HFFc6 (cell line): ENCODE data around the gene ABHD16B. TPM values are rescaled to one million over a fixed set of nuclear protein-coding genes. Genes with fewer than 3 reads are reported as not detected.

Experiments used
- DNase-seq: peaks from one replicate; pipeline ENCODE4 v3.0.0-alpha.2; 2018
- H3K27ac Mint-ChIP-seq: 2 replicates; pipeline ENCODE4 v1.8.0; 2020; ENCODE audit warnings: mild to moderate bottlenecking, mixed read lengths
- H3K27me3 Mint-ChIP-seq: 2 replicates; pipeline ENCODE4 v1.8.0; 2021; ENCODE audit warnings: mild to moderate bottlenecking, moderate library complexity, mixed read lengths; ENCODE audit not compliant: insufficient read depth
- H3K36me3 Mint-ChIP-seq: 2 replicates; pipeline ENCODE4 v1.8.0; 2021; ENCODE audit warnings: low read depth, mixed read lengths
- H3K4me1 Mint-ChIP-seq: 2 replicates; pipeline ENCODE4 v1.8.0; 2020; ENCODE audit warnings: low read depth, mixed read lengths
- H3K4me3 Mint-ChIP-seq: 2 replicates; pipeline ENCODE4 v1.8.0; 2020; ENCODE audit warnings: mild to moderate bottlenecking, moderate library complexity, mixed read lengths
- H3K9me3 Mint-ChIP-seq: 2 replicates; pipeline ENCODE4 v1.8.0; 2020; ENCODE audit warnings: mild to moderate bottlenecking, mixed read lengths
- total RNA-seq, 6 experiments: library from RNA; stranded (reverse); fragmentation: NEBNext Ultra II Directional; extraction: Animal tissue kit (Norgen Biotek cat#: 25700); gene quantifications; 2 replicates in 1 of 6; 3 replicates in 5 of 6; pipeline ENCODE4 v1.2.3, GENCODE V29; 2021
- TF ChIP-seq, protein P1 (sequence below): fragments of 200-600 bp; sonication (generic); IDR thresholded peaks from 2 replicates; pipeline ENCODE4 v1.5.0; 2021; ENCODE audit warnings: antibody characterized with exemption, mild to moderate bottlenecking

The ABHD16B gene
- total RNA-seq, 6 experiments from 2014 or later = not detected

DNA sequence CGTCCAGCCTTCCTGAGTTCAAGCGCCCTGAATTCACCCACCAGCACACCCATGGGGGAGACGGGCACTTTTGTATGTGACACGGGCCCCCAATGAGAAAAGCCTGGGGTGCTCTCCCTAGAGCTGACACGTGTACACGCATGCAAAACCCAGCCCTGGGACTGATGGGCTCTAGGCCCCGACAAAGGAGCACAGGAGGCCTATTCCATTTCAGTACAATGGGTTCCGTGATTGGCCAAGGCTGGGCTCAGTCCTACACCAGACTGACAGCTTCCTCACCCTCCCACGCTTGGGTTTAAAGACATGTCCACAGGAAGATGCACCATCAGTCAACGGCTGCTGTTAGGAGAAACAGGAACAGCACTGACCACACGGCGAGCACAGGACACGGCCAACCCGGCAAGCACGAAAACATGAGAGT, 39.0 kb upstream of the ABHD16B start:
- H3K36me3 Mint-ChIP-seq = no peaks in the 10 kb centered on the region
- no peak overlapping the region for H3K4me3 Mint-ChIP-seq
- H3K27me3 Mint-ChIP-seq = peaks cover 23% of the 10 kb centered on the region
- TF ChIP-seq, protein P1, sequence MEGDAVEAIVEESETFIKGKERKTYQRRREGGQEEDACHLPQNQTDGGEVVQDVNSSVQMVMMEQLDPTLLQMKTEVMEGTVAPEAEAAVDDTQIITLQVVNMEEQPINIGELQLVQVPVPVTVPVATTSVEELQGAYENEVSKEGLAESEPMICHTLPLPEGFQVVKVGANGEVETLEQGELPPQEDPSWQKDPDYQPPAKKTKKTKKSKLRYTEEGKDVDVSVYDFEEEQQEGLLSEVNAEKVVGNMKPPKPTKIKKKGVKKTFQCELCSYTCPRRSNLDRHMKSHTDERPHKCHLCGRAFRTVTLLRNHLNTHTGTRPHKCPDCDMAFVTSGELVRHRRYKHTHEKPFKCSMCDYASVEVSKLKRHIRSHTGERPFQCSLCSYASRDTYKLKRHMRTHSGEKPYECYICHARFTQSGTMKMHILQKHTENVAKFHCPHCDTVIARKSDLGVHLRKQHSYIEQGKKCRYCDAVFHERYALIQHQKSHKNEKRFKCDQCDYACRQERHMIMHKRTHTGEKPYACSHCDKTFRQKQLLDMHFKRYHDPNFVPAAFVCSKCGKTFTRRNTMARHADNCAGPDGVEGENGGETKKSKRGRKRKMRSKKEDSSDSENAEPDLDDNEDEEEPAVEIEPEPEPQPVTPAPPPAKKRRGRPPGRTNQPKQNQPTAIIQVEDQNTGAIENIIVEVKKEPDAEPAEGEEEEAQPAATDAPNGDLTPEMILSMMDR = no peak
- H3K9me3 Mint-ChIP-seq = no peaks in the 10 kb centered on the region
- no peak for DNase-seq
- peaks cover 14% of the 10 kb centered on the region for H3K4me1 Mint-ChIP-seq
- H3K27ac Mint-ChIP-seq = no peak overlapping the region

DNA sequence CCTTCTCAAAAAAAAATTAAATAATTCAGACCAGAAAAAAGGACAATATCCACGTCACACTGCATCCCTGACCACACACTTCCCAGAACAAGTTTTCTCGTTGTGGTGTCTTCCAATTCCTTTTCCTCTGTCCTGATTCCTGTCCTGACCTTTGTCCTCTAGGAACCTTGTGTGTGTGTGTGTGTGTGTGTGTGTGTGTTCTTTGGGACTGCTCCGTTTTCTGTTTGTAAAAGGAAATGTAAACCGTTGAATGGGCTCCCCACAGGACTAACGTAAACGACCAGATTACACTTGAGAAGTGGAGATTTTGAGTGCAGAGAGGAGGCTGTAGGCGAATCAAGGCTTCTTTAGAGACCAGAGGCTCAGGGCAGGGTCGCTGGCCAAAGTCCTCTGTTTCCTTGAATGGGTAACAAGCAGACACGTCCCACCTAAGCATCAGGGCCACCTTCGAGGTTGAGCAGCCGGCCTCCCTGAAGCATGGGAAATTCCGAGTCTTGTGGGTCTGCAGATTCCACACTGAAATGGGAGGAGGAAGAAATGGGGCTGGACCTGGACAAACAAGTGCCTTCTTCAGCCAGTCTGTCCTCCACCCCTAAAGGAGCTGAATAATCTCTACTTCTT, 37.5 kb upstream of the ABHD16B start:
- peaks cover 14% of the 10 kb centered on the region for H3K4me1 Mint-ChIP-seq
- DNase-seq = no peak
- H3K9me3 Mint-ChIP-seq = no peaks in the 10 kb centered on the region
- no peak overlapping the region for H3K27ac Mint-ChIP-seq
- TF ChIP-seq, protein P1 = no peak
- peaks cover 18% of the 10 kb centered on the region for H3K27me3 Mint-ChIP-seq
- no peaks in the 10 kb centered on the region for H3K36me3 Mint-ChIP-seq
- no peak overlapping the region for H3K4me3 Mint-ChIP-seq

DNA sequence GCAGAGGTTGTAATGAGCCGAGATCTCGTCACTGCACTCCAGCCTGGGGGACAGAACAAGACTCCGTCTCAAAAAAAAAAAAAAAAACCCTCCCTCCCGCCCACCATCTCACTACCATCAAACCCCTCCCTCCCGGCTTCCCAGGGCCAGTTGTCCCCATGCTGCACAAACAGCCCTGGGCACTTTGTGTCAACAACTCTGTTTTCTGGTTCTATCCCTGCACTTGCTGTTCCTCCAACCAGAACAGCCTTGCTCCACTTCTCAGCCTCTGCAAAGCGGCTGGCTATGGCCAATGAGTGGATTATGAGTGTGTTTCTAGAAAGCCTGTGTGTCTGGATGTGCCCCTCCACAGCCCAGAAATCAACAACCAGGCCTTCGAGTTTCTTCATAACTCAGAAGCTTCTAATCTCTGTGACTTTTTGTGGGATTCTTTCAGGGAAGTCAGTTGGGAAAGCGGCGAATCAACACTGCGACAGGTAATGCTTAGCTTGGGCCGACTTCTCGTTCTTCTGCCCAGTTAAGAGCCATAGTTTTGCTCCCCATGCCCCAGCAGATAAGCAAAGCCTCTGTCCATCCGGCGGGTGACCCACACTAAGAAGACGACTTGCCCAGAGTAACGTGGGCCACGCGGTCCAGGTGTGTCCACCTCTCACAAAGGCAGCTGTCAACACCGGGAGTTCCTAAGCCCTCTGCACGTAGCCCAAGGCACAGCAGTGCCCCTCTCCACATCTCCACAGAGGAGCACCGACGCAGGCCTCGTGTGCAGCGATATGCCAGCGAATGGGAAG, 35.8 kb upstream of the ABHD16B start:
- Mint-ChIP-seq H3K4me1 (peaks cover 13% of the 10 kb centered on the region), H3K9me3 (no peaks in the 10 kb centered on the region), H3K27ac (no peak overlapping the region), H3K4me3 (no peak overlapping the region), H3K27me3 (peaks cover 21% of the 10 kb centered on the region), H3K36me3 (peaks cover 5% of the 10 kb centered on the region; the same call in 1 of the 2 replicates)
- TF ChIP-seq, protein P1 = no peak
- DNase-seq = no peak

DNA sequence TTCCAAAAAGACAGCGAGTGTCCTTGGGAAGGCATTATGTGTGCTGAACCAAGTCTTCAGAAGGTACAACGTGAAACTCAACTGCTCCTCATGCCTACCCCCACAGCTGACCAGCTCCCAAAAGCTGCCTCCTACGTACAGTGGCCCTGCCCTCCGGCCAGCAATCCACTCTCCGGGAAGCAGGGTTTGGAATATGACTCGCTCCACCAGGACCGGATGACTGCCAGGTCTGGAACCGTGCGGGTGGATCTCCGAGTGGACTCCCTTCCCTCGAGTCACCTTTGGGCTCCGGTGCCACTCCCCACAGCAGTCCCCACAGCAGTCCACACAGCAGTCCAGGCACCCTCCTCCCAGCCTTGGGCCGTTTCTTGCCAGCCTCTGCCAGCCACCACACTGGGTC, 34.5 kb upstream of the ABHD16B start:
- DNase-seq = no peak
- Mint-ChIP-seq H3K4me1 (peaks cover 13% of the 10 kb centered on the region), H3K36me3 (peaks cover 5% of the 10 kb centered on the region; the same call in 1 of the 2 replicates), H3K27ac (no peak overlapping the region), H3K4me3 (no peak overlapping the region), H3K9me3 (no peaks in the 10 kb centered on the region), H3K27me3 (peaks cover 19% of the 10 kb centered on the region)
- TF ChIP-seq, protein P1 = no peak

DNA sequence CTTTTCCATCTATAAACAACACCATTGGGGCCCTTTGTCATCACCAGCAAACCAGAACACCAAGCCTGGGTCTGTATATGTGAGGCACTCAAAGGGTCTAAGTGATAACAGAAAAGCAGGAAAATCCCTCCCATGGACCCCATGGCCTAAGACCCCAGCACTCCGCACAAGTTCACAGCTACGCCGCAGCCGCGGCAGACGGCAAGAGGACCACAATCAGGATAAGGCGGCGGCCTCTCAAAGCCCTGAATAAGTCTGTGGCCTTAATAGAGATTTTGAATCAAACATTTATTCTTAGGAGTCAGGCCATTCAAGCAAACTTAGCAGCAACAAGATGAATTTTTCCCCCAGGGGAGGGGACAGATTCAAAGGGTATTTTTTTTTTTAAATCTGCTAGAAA, 33.2 kb upstream of the ABHD16B start:
- H3K27ac Mint-ChIP-seq = no peak overlapping the region
- TF ChIP-seq, protein P1 = no peak
- H3K36me3 Mint-ChIP-seq = peaks cover 5% of the 10 kb centered on the region; the same call in 1 of the 2 replicates
- H3K4me3 Mint-ChIP-seq = no peak overlapping the region
- peaks cover 13% of the 10 kb centered on the region for H3K4me1 Mint-ChIP-seq
- peaks cover 15% of the 10 kb centered on the region for H3K27me3 Mint-ChIP-seq
- DNase-seq = no peak
- no peaks in the 10 kb centered on the region for H3K9me3 Mint-ChIP-seq
